Activated gamma-delta T cell (primary cell): Measurements from ENCODE around the gene ZFY.
"Not testable (repeated sequence)": the region's sequence is repeated elsewhere in the genome, so short reads cannot be mapped to it uniquely, and the experiment has no call there.

ENCODE experiments used
- DNase-seq: peaks from one replicate; lab custom pipeline; 2025; lab: John Stamatoyannopoulos, UW

The ZFY gene

GRCh38 chrY:2973110-2973751 lies 38.0 kb downstream of the ZFY start:
- DNase-seq, result no peak

DNA sequence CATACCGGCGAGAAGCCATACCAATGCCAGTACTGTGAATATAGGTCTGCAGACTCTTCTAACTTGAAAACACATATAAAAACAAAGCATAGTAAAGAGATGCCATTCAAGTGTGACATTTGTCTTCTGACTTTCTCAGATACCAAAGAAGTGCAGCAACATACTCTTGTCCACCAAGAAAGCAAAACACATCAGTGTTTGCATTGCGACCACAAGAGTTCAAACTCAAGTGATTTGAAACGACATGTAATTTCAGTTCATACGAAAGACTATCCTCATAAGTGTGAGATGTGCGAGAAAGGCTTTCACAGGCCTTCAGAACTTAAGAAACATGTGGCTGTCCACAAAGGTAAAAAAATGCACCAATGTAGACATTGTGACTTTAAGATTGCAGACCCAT lies 44.1 kb downstream of the ZFY start:
- no peak for DNase-seq

DNA sequence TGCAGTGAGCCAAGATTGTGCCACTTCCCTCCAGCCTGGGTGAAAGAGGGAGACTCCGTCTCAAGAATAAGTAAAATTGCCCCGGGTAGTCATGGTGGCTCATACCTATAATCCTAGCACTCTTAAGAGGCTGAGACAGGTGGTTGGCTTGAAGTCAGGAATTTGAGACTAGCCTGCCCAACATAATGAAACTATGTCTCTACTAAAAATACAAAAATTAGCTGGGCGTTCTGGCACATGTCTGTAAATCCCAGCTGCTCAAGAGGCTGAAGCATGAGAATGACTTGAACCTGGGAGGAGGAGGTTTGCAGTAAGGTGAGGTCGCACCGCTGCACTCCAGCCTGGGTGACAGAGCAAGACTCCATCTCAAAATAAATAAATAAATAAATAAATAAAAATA lies 49.3 kb downstream of the ZFY start:
- DNase-seq, result no peak

DNA sequence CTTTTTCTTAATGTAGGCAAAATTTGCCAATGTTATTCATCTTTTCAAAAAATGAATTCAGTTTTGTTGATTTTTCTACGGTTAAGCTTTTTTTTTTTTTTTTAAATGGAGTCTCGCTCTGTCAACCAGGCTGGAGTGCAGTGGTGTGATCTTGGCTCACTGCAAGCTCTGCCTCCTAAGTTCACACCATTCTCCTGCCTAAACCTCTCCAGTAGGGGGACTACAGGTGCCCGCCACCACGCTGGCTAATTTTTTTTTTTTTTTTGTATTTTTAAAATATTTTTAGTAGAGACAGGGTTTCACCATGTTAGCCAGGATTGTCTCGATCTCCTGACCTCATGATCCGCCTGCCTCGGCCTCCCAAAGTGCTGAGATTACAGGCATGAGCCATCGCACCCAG lies 52.0 kb downstream of the ZFY start:
- not testable (repeated sequence) for DNase-seq

GRCh38 chrY:2997369-2997768 lies 62.2 kb downstream of the ZFY start:
- not testable (repeated sequence) for DNase-seq

- DNase-seq, result no peak
These were observed 67.0 kb downstream of the ZFY start for GRCh38 chrY:3002190-3002589.

- no peak for DNase-seq
These were observed 67.7 kb downstream of the ZFY start for GRCh38 chrY:3002680-3003515.

GRCh38 chrY:3003516-3003830 lies 68.3 kb downstream of the ZFY start:
- no peak for DNase-seq

- no peak for DNase-seq
These were observed 68.7 kb downstream of the ZFY start for GRCh38 chrY:3003846-3004245.

DNA sequence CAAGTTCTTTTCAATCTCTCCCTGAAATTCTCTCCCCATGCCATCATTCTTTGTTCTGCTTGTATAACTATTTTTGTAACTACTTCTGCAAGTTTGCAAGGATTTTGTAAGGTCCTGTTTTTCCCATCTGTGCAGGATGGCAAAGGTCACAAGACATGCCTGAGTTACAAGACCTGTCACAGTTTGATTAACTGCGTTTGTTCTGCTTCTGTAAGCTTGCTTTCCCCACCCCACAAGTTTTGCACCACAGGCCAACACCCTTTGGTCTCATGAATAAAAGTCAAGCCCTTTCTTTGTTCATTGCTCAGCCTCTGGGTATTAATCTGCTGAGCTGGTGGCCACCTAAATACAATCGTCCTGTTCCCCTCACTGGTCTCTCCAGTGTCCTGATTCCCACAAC lies 70.8 kb downstream of the ZFY start:
- DNase-seq, result not testable (repeated sequence)

DNA sequence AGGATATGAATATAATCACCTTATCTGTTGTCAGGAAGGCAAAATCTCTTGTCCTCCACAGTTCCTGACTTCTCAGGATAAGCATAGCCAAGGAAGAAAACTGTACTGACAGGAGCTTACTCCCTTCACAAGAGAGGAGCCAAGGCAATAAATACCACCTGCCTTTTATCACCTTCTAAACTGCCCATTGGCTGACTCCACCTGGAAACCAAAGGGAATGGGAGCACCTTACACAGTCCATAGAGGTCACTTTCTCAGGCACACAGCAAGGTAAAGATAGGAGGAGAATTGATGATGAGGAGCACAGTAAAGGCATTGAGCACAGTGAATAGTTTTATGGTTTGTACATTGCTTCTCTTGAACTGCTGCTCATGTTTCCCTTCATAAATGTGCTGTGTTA lies 72.8 kb downstream of the ZFY start:
- DNase-seq, result no peak

DNA sequence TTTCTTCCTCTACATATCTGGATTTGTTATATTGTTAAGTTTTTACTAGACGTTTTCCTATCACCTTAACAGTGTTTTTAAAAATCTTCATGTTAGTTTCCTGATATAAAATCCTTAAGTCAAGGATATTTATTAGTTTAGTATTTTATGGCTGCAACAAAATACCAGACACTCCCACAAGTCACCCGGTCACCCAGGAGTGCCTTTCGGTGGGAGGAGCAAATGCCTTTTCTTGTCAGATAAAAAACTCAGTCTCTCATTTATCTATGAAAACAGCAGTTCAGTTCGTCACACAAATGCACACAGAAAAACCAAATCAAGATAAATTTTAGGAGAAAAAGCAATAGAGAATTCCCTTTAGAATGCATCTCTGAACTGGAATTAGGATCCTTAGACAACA lies 77.0 kb downstream of the ZFY start:
- no peak for DNase-seq

DNA sequence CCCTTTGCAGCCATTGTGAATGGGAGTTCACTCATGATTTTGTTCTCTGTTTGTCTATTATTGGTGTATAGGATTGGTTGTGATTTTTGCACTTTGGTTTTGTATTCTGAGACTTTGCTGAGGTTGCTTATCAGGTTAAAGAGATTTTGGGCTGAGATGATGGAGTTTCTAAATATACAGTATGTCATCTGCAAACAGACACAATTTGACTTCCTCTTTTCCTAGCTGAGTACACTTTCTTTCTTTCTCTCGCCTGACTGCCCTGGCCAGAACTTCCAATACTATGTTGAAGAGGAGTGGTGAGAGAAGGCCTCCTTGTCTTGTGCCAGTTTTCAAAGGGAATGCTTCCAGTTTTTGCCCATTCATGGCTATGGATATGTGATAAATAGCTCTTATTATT lies 81.4 kb downstream of the ZFY start:
- no peak for DNase-seq

DNA sequence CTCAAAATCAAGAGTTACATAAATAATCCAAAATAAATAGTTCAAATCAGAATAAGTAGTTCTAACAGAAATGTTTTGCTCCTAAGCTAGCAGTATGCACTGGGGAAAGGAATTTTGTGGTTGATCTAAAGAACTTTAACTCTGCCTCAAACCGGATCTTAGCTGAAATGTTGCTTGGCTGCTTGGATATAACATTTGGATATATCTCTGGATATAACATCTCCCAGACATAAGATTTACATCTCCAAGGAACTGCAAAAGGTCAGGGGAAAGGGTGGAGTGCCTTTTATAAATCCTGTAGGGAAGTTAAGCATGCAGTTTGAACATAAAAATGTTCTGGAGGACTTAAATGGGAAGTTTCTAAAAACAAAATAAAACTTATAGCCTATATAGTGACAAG lies 83.4 kb downstream of the ZFY start:
- no peak for DNase-seq

DNA sequence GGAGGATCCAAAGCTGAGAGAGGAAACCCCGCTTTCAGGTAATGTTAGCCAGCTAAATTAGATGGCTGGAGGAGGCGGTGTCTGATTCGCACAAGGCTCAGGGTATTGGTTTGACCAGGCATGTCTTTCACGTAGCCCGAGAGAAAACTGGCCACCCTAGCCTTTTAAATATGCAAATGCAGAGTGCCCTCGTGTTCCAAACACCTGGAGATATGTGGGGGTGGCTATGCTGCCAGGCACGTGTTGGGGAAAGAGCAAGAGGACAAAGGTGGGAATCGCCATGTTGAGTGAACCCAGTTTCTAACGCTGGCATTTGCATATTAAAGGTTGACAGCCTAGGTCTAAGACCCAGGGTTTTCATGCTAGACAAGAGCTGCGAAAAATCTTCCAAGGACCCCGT lies 84.4 kb downstream of the ZFY start:
- no peak for DNase-seq

DNA sequence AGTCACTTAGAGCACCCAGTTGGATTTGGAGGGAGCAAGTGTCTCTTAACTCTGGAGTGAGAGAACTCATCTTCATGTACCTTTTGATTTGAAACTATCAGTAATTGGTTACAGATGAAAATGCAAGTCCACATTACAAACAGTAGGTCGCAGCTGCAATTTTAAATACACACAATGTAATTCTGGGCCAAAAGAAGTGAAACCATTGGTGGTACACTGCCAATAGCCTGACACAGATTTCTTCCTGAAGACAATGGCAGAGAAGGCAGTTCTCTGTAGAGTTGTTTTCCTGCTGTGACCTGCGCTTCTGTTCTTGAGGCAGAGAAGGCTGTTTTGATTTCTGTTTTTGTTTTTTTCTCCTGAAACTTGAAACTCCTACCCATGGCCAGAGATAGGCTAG lies 86.0 kb downstream of the ZFY start:
- no peak for DNase-seq

- DNase-seq, result no peak
These were observed 88.4 kb downstream of the ZFY start for GRCh38 chrY:3023606-3024005.

GRCh38 chrY:3025357-3025756 lies 90.2 kb downstream of the ZFY start:
- DNase-seq, result no peak
